GM10266 (cell line): ENCODE measurements around the gene HGD.
A peak's percentile ranks its signal among the peaks of the same experiment; 100 is the strongest.
"Not testable (repeated sequence)": the region's sequence is repeated elsewhere in the genome, so short reads cannot be mapped to it uniquely, and the experiment has no call there.

Experiments
- DNase-seq: peaks from one replicate; pipeline ENCODE4 v3.0.0; 2012; ENCODE audit errors: extremely low spot score
- CTCF ChIP-seq: IDR thresholded peaks from 2 replicates; pipeline ENCODE4 v1.5.1; 2012; ENCODE audit warnings: mild to moderate bottlenecking, low read depth; ENCODE audit not compliant: control insufficient read depth, insufficient read depth; ENCODE audit errors: missing control alignments

Gene HGD

GRCh38 chr3:120678331-120678947, 3.6 kb downstream of the HGD start:
- DNase-seq, result peak; percentile 11
- no peak for TF ChIP-seq CTCF

GRCh38 chr3:120677193-120677592, 4.8 kb downstream of the HGD start:
- DNase-seq, result not testable (repeated sequence)

DNA sequence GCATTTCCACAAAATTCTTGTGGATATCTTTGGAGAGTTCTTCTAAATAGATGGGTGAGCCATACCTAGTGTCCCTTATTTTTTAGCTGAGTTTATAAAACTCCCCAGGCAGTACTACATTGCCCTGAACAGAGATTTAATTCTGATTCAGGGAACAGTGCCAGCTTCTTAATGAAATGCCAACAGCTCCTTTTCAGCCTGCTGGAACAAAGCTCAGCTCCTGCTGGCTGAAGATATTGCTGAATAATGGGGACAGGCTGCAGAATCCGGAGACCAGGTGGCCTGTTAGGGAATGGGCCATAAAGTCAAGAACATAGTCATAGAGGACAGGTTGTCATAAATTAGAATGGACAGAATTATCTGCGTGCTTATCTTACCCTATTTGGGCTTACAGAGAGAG, 8.9 kb downstream of the HGD start:
- TF ChIP-seq CTCF, result no peak
- no peak for DNase-seq

- no peak for TF ChIP-seq CTCF
- DNase-seq, result no peak
Measured at GRCh38 chr3:120670576-120670975, 11.5 kb downstream of the HGD start.

GRCh38 chr3:120664926-120665325, 17.1 kb downstream of the HGD start:
- no peak for DNase-seq
- TF ChIP-seq CTCF, result no peak

GRCh38 chr3:120661945-120662344, 20.1 kb downstream of the HGD start:
- no peak for TF ChIP-seq CTCF
- DNase-seq, result no peak

DNA sequence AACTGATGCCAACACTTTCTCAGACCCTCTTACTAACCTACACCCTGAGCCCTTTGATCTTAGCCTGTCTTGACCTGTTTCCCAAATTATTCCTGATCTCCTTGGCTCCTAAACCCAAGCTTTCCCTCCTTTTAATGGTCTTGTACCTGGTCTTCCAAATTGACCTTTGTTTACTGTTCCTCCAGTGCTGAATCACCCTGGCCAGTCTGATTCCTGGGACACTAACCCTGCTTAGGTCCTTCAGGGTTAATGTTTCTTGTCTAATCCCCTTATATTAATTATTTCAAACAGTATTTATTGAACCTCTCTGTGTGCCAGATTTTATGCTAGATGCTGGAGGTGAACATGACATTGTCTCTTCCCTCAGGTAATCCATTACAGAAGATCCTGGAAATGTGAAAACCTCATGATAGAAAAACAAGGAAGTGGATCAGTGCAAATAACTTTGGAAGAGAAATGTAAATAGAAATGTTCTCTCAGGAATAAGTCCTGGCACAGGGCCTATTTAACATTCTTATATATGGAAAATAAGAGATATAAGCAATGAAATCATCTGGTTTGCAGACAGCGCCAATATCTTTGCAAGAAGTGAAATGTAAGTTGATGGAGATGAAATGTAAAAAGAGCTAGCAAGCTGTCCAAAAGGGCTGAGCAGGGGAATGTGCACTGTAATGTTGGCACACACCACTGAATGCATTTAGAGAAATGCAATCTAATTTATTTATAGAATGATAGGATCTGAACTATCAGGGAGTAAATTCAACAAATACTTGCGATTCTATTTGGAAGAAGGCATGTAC, 20.7 kb downstream of the HGD start:
- DNase-seq, result no peak
- no peak for TF ChIP-seq CTCF
